ENCODE data around the gene PHACTR3. TPM values are rescaled to one million over a fixed set of nuclear protein-coding genes. Genes with fewer than 3 reads are reported as not detected.

PHACTR3 gene
- total RNA-seq, 1 donor from 2014 or later = 1.4 TPM

DNA sequence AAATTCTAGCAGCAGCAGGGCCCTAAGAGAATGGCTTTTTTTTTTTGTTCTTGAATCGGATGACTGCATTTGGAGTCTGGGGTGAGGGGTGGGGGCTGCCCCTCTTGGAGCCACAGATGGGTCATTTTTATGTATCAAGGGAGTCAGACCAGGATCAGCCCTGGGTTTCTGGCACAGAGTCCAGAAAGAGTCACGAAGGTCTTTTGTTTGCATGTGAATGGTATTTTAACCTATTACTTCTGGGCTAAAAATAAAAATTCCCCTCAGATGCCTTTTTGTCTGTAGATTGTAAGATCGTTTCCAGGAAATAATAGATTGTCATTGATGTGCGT is 72.5 kb downstream of the PHACTR3 start:
- no peak overlapping the region for H3K4me3 Mint-ChIP-seq
- TF ChIP-seq EZH2phosphoT487 (IDR thresholded peaks at IDR 0.05) (no peak), EZH2 (IDR thresholded peaks at IDR 0.05) (no peak)
- TF ChIP-seq, protein P1, sequence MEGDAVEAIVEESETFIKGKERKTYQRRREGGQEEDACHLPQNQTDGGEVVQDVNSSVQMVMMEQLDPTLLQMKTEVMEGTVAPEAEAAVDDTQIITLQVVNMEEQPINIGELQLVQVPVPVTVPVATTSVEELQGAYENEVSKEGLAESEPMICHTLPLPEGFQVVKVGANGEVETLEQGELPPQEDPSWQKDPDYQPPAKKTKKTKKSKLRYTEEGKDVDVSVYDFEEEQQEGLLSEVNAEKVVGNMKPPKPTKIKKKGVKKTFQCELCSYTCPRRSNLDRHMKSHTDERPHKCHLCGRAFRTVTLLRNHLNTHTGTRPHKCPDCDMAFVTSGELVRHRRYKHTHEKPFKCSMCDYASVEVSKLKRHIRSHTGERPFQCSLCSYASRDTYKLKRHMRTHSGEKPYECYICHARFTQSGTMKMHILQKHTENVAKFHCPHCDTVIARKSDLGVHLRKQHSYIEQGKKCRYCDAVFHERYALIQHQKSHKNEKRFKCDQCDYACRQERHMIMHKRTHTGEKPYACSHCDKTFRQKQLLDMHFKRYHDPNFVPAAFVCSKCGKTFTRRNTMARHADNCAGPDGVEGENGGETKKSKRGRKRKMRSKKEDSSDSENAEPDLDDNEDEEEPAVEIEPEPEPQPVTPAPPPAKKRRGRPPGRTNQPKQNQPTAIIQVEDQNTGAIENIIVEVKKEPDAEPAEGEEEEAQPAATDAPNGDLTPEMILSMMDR (IDR thresholded peaks at IDR 0.05) = no peak
- H3K4me3 ChIP-seq = no peak overlapping the region

DNA sequence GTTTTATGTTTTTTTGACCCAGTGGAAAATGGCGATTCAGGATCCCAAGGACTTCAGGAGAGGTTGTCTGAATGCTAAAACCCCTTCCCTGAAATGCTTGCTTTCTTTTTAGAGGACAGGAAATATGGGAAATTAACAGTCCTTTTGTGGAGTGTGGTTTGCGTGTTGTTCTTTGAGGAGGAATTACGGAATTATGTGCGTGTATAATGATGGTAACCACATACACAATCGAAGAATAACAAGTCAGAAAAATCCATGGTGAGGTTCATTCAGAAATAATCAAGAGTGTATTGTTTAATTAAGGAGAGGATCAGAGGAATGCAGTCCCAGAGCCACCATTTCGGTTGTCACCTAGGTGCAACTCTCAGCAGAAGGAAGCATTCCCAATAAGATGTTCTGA is 73.2 kb downstream of the PHACTR3 start:
- Histone ChIP-seq H3K27me3 (no peaks in the 10 kb centered on the region), H3K4me2 (no peak overlapping the region), H3K9me3 (ENCODE audit: low read depth) (peaks cover 4% of the 10 kb centered on the region), H4K20me1 (ENCODE audit: low read depth) (no peaks in the 10 kb centered on the region), H2AFZ (replicated peaks) (no peak overlapping the region), H3K4me3 (no peak overlapping the region), H3K27ac (no peak overlapping the region), H3K9ac (no peak overlapping the region), H3K79me2 (ENCODE audit: low read depth) (no peaks in the 10 kb centered on the region), H3F3A (ENCODE audit: low read depth) (no peaks in the 10 kb centered on the region), H3K36me3 (no peaks in the 10 kb centered on the region), H3K4me1 (no peaks in the 10 kb centered on the region)
- no peak overlapping the region for H3K4me3 Mint-ChIP-seq
- no peaks in the 10 kb centered on the region for H3K36me3 Mint-ChIP-seq
- H3K27ac Mint-ChIP-seq = no peak overlapping the region
- TF ChIP-seq EZH2 (IDR thresholded peaks at IDR 0.05) = no peak
- TF ChIP-seq, protein P1 (IDR thresholded peaks at IDR 0.05) = no peak
- no peak for TF ChIP-seq EZH2phosphoT487 (IDR thresholded peaks at IDR 0.05)
- DNase-seq (ENCODE audit: low spot score) = no peak
- H3K4me1 Mint-ChIP-seq = peaks cover 10% of the 10 kb centered on the region
- peaks cover 7% of the 10 kb centered on the region for H3K27me3 Mint-ChIP-seq (ENCODE audit: insufficient read depth, low read depth)
- no peaks in the 10 kb centered on the region for H3K9me3 Mint-ChIP-seq

More for the DNA sequence above, 72.5 kb downstream of the PHACTR3 start:
- Histone ChIP-seq H2AFZ (replicated peaks) (no peak overlapping the region), H3K36me3 (no peaks in the 10 kb centered on the region), H3K27me3 (no peaks in the 10 kb centered on the region), H3K79me2 (ENCODE audit: low read depth) (no peaks in the 10 kb centered on the region), H3K4me1 (no peaks in the 10 kb centered on the region), H3K9me3 (ENCODE audit: low read depth) (peaks cover 4% of the 10 kb centered on the region), H3K9ac (no peak overlapping the region), H3F3A (ENCODE audit: low read depth) (no peaks in the 10 kb centered on the region), H4K20me1 (ENCODE audit: low read depth) (no peaks in the 10 kb centered on the region), H3K27ac (no peak overlapping the region), H3K4me2 (no peak overlapping the region)
- no peaks in the 10 kb centered on the region for H3K36me3 Mint-ChIP-seq
- no peak for DNase-seq (ENCODE audit: low spot score)
- peaks cover 7% of the 10 kb centered on the region for H3K27me3 Mint-ChIP-seq (ENCODE audit: insufficient read depth, low read depth)
- H3K9me3 Mint-ChIP-seq = no peaks in the 10 kb centered on the region
- peaks cover 10% of the 10 kb centered on the region for H3K4me1 Mint-ChIP-seq
- H3K27ac Mint-ChIP-seq = no peak overlapping the region

DNA sequence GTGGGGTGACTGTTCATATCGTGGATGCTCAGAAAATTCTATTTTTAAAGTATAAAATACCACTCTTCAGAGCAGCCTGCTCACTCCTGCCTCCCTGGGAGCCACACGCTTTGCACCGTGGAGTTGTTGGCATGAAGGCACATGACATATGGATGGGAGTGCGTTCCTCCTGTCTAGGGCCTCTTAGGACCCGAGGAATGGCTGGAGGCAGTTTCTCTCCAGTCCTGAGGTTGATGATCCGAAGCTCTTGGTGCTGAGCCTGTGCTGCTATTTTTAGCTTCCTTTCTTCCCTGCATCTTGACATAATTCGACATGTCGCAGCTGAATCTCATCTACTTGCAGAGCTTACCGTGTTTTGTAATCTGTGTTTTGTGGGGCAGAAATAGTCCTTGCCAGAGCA is 73.9 kb downstream of the PHACTR3 start:
- no peaks in the 10 kb centered on the region for H3F3A ChIP-seq (ENCODE audit: low read depth)
- H4K20me1 ChIP-seq (ENCODE audit: low read depth) = no peaks in the 10 kb centered on the region
- no peak overlapping the region for H3K4me3 Mint-ChIP-seq
- H3K36me3 ChIP-seq = no peaks in the 10 kb centered on the region
- H3K36me3 Mint-ChIP-seq = no peaks in the 10 kb centered on the region
- H3K9ac ChIP-seq = no peak overlapping the region
- H3K4me2 ChIP-seq = no peak overlapping the region
- no peaks in the 10 kb centered on the region for H3K9me3 Mint-ChIP-seq
- no peak for TF ChIP-seq EZH2 (IDR thresholded peaks at IDR 0.05)
- TF ChIP-seq, protein P1 (IDR thresholded peaks at IDR 0.05) = no peak
- TF ChIP-seq EZH2phosphoT487 (IDR thresholded peaks at IDR 0.05) = no peak
- H3K4me1 ChIP-seq = no peaks in the 10 kb centered on the region
- no peaks in the 10 kb centered on the region for H3K27me3 ChIP-seq
- peaks cover 4% of the 10 kb centered on the region for H3K9me3 ChIP-seq (ENCODE audit: low read depth)
- no peak overlapping the region for H3K4me3 ChIP-seq
- H3K79me2 ChIP-seq (ENCODE audit: low read depth) = no peaks in the 10 kb centered on the region
- peaks cover 10% of the 10 kb centered on the region for H3K4me1 Mint-ChIP-seq
- no peak overlapping the region for H3K27ac ChIP-seq
- peaks cover 7% of the 10 kb centered on the region for H3K27me3 Mint-ChIP-seq (ENCODE audit: insufficient read depth, low read depth)
- H2AFZ ChIP-seq (replicated peaks) = no peak overlapping the region
- DNase-seq (ENCODE audit: low spot score) = no peak
- H3K27ac Mint-ChIP-seq = no peak overlapping the region

Measured in neural progenitor cell (in vitro differentiated cells).